Natural killer cell treated with Interleukin-12 subunit alpha and Interleukin-12 subunit beta and Interleukin-15 and Interleukin-18, amount 100 ng/mL, for 72 hours (primary cell): ENCODE results near the gene CDK14. TPM values are rescaled to one million over a fixed set of nuclear protein-coding genes. Genes with fewer than 3 reads are reported as not detected.

Source experiments
- ATAC-seq, 2 donors: fragments of 150-1000 bp; cut with Tn5 transposase in 1 of 2; sonication (Bioruptor Pico), chemical (Tn5 transposase) in 1 of 2; 2 replicates each; pipeline ENCODE4 v1.10.0; 2021
- DNase-seq: peaks from one replicate; pipeline ENCODE4 v3.0.0; 2022; ENCODE audit warnings: low spot score
- H3K27ac Mint-ChIP-seq, 2 donors: 1 replicate in 1 of 2; 2 replicates in 1 of 2; pipeline ENCODE4 v1.8.0; 2022; ENCODE audit warnings: mixed read lengths in 2 of 2, mild to moderate bottlenecking in 1 of 2, moderate library complexity in 1 of 2
- H3K27me3 Mint-ChIP-seq, 2 donors: 1 replicate in 1 of 2; 2 replicates in 1 of 2; pipeline ENCODE4 v1.8.0; 2022; ENCODE audit warnings: mixed read lengths in 2 of 2
- H3K36me3 Mint-ChIP-seq: one replicate; pipeline ENCODE4 v1.8.0; 2022; ENCODE audit warnings: mixed read lengths
- H3K4me1 Mint-ChIP-seq, 2 donors: 1 replicate in 1 of 2; 2 replicates in 1 of 2; pipeline ENCODE4 v1.8.0; 2022; ENCODE audit warnings: low read depth in 2 of 2, mixed read lengths in 2 of 2, mild to moderate bottlenecking in 1 of 2
- H3K4me3 Mint-ChIP-seq: one replicate; pipeline ENCODE4 v1.8.0; 2022; ENCODE audit warnings: mixed read lengths
- H3K9me3 Mint-ChIP-seq: 2 replicates; pipeline ENCODE4 v1.8.0; 2022; ENCODE audit warnings: mixed read lengths
- total RNA-seq, 2 donors: library from RNA; stranded (reverse); gene quantifications; one replicate each; pipeline ENCODE4 v1.2.3, GENCODE V29; 2022

Gene CDK14
- total RNA-seq, 2 donors from 2014 or later = 0.76 to 2.8 TPM

DNA sequence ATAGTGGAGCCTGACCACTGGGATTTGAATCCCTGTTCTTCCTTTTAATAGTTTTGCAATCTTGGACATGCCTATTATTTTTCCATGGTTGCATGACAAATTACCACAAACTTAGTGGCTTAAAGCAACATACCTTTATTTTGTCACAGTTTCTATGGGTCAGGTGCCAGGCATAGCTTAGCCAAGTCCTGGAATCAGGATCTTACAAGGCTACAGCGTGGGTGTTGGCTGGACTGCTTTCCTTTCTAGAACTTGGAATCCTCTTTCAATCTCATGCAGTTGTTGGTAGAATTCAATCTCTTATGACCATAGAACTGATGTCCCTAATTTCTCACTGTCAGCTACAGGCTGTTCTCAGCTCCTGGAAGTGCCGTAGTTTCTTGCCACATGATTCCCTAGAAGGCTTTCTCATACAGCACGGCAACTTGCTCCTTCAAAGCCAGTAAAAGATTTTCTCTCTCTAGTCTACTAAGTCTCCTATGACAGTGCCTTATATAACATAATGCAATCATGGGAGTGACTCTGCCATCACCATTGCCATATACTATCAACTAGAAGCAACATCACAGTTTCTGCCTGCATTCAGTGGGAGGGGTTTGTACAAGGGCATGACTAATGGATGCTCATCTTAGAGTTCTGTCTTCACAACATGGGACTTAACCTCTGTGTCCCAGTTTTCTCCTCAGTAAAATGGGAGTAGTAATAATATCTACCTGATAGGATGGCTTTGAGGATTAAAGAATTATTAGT, 424.7 kb downstream of the CDK14 start:
- H3K27ac Mint-ChIP-seq = no peak overlapping the region

GRCh38 chr7:91021956-91022355, 425.8 kb downstream of the CDK14 start:
- Mint-ChIP-seq H3K36me3 (no peaks in the 10 kb centered on the region), H3K27ac (no peak overlapping the region), H3K4me3 (no peak overlapping the region), H3K9me3 (peaks cover 6% of the 10 kb centered on the region), H3K27me3 (no peaks in the 10 kb centered on the region), H3K4me1 (no peaks in the 10 kb centered on the region)
- DNase-seq = no peak
- no peak for ATAC-seq

More for the DNA sequence above, 424.7 kb downstream of the CDK14 start:
- H3K36me3 Mint-ChIP-seq = no peaks in the 10 kb centered on the region
- no peaks in the 10 kb centered on the region for H3K4me1 Mint-ChIP-seq
- ATAC-seq (no peak), DNase-seq (no peak)
- no peaks in the 10 kb centered on the region for H3K27me3 Mint-ChIP-seq
- no peak overlapping the region for H3K4me3 Mint-ChIP-seq
- peaks cover 6% of the 10 kb centered on the region for H3K9me3 Mint-ChIP-seq

GRCh38 chr7:91025906-91026390, 429.8 kb downstream of the CDK14 start:
- Mint-ChIP-seq H3K27ac (no peak overlapping the region), H3K4me1 (no peaks in the 10 kb centered on the region), H3K9me3 (no peaks in the 10 kb centered on the region), H3K27me3 (no peaks in the 10 kb centered on the region), H3K36me3 (no peaks in the 10 kb centered on the region), H3K4me3 (no peak overlapping the region)
- ATAC-seq (no peak), DNase-seq (no peak)

- no peaks in the 10 kb centered on the region for H3K9me3 Mint-ChIP-seq
- no peaks in the 10 kb centered on the region for H3K36me3 Mint-ChIP-seq
Measured at GRCh38 chr7:91029688-91030087, 433.6 kb downstream of the CDK14 start.

GRCh38 chr7:91030680-91031380, 434.7 kb downstream of the CDK14 start:
- Mint-ChIP-seq H3K27ac (no peak overlapping the region), H3K4me3 (no peak overlapping the region), H3K27me3 (no peaks in the 10 kb centered on the region), H3K9me3 (no peaks in the 10 kb centered on the region), H3K36me3 (no peaks in the 10 kb centered on the region), H3K4me1 (no peaks in the 10 kb centered on the region)
- ATAC-seq (no peak), DNase-seq (no peak)

More at GRCh38 chr7:91029688-91030087, 433.6 kb downstream of the CDK14 start:
- no peak for ATAC-seq
- H3K27ac Mint-ChIP-seq = no peak overlapping the region
- H3K4me3 Mint-ChIP-seq = no peak overlapping the region
- no peaks in the 10 kb centered on the region for H3K4me1 Mint-ChIP-seq
- no peaks in the 10 kb centered on the region for H3K27me3 Mint-ChIP-seq
- no peak for DNase-seq

DNA sequence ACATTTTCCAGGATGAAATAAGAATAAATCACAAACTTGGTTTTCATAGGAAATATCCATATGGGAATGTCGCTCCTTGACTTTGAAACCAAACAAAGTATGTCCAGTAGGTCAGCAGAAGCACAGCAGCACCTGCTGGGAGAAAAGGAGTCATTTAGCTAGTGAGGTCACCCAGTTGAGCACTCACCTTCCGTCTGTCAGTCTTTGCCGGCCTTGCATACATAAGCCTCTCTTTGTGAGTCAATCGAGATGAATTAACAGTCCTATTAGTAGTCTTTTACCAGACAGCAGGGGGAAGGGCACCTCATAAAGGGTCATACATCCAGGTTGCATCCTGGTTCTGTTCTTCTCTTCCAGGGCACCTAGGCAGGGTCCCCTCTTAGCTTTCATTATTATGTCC, 435.6 kb downstream of the CDK14 start:
- Mint-ChIP-seq H3K9me3 (no peaks in the 10 kb centered on the region), H3K4me1 (no peaks in the 10 kb centered on the region), H3K27ac (no peak overlapping the region), H3K27me3 (no peaks in the 10 kb centered on the region), H3K4me3 (no peak overlapping the region), H3K36me3 (no peaks in the 10 kb centered on the region)
- ATAC-seq (no peak), DNase-seq (no peak)

DNA sequence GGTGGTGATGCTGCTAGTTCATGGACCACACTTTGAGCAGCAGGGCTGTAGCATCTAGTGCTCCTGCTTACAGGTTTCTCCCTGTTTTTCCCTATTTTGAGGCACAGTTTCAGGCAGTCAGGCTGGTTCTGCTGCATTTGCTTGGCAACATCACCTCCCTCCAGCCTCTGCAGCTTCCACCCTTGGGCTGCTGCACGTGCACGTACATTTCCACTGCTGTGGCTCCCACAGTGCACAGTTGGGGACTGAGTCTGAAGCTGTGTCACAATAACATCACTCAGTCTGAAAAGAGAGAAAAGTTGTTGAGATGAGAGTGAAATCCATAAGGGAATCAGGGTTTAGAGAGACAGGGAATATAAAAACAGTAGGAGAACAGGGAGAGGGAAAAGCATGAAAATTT, 437.5 kb downstream of the CDK14 start:
- no peaks in the 10 kb centered on the region for H3K9me3 Mint-ChIP-seq
- DNase-seq (no peak), ATAC-seq (no peak)
- H3K27ac Mint-ChIP-seq = no peak overlapping the region
- H3K4me3 Mint-ChIP-seq = no peak overlapping the region
- H3K4me1 Mint-ChIP-seq = no peaks in the 10 kb centered on the region
- H3K36me3 Mint-ChIP-seq = no peaks in the 10 kb centered on the region
- no peaks in the 10 kb centered on the region for H3K27me3 Mint-ChIP-seq

DNA sequence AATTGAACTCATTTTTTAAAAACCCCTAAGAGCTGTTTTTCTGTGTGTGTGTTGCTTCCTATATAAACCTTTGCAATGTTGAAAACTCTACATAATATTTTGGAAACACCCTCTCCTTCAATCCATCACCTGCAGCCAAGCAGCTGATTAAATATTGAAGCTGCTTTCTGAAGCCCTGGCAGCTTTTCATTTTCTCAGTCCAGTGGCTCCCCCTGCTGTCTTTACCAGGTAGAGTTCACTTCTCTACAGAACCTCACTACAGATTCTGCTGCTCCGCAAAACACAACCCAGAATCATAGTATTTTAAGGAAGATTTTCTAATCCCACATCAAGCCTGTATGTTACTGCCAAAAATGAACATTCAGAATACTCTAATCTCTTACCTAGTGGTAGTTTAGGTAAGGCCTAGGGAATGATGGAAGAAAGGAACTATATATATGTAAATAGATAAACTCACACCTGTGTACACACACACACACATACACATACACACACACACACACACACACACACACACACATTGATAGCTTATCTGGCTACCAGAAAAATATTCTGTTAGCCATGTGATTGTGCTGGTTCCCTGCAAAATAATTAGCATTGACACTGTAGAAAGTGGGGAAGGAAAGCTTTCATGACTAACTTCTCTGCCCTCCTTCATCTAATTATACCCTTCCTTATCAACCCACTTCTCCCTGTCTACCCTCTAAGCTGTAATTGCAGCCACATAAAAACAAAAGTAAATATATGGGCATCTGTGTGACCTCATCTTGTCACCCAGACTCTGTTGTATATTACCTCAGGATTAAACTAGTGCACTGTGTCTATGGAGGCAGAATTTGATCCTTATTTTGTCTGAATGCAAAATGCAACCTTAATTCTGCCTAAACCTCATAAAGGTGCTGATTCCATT, 438.6 kb downstream of the CDK14 start:
- H3K27me3 Mint-ChIP-seq = no peaks in the 10 kb centered on the region
- no peaks in the 10 kb centered on the region for H3K4me1 Mint-ChIP-seq
- no peak overlapping the region for H3K4me3 Mint-ChIP-seq
- H3K36me3 Mint-ChIP-seq = no peaks in the 10 kb centered on the region
- no peak for ATAC-seq
- no peaks in the 10 kb centered on the region for H3K9me3 Mint-ChIP-seq
- DNase-seq = no peak
- no peak overlapping the region for H3K27ac Mint-ChIP-seq

DNA sequence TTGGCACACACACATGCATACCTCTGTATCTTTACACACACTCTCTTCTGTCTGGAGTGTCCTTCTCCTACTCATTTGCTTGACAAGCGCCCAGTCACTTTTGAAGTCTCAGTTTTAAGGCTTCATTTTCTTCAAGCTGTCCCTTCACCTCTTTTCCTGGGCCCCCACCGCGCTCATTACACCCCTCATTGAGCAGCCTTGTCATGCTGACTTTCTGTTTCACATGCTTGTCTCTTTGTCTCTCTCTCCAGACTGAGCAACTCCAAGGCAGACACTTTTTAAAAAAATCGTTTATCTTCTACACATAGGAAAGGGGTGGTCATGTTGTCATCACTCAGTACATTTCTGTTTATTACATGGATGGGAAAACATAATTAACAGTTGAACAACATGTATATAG, 442.9 kb downstream of the CDK14 start:
- Mint-ChIP-seq H3K9me3 (no peaks in the 10 kb centered on the region), H3K27me3 (no peaks in the 10 kb centered on the region), H3K27ac (no peak overlapping the region), H3K36me3 (no peaks in the 10 kb centered on the region), H3K4me3 (no peak overlapping the region), H3K4me1 (no peaks in the 10 kb centered on the region)
- ATAC-seq (no peak), DNase-seq (no peak)

GRCh38 chr7:91041141-91041540, 445.0 kb downstream of the CDK14 start:
- H3K4me3 Mint-ChIP-seq = no peak overlapping the region
- DNase-seq (no peak), ATAC-seq (no peak)
- H3K4me1 Mint-ChIP-seq = no peaks in the 10 kb centered on the region
- no peaks in the 10 kb centered on the region for H3K27me3 Mint-ChIP-seq
- H3K9me3 Mint-ChIP-seq = no peaks in the 10 kb centered on the region
- H3K36me3 Mint-ChIP-seq = no peaks in the 10 kb centered on the region
- H3K27ac Mint-ChIP-seq = no peak overlapping the region

DNA sequence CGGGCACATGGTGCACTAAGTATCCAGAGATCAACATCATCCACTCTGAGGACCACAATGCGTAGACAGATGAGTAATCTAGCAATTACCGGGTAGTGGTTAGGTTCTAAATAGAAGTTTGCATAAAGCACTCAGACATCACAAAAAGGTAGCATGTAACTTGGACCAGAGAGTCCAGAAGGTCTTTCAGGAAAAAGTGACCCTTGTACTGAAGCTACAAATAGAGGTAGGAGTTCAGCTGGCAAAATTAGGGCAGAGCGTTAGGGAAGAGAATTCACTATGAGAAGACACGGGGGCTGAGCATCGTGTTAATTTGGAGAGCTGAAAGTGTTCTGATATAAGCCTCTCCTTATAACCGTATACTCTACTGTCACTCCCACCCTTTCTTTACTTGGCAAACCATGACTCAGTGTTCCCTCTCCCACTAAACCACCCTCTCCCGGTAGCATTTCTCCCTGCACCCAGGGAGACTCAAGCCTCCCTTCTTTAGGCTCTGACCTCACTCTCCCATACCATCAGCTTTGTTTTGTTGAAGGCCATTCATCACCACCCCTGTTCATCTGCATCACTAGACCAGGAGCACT, 445.9 kb downstream of the CDK14 start:
- no peak overlapping the region for H3K4me3 Mint-ChIP-seq
- no peaks in the 10 kb centered on the region for H3K36me3 Mint-ChIP-seq
- DNase-seq (no peak), ATAC-seq (no peak)
- H3K9me3 Mint-ChIP-seq = no peaks in the 10 kb centered on the region
- no peaks in the 10 kb centered on the region for H3K27me3 Mint-ChIP-seq
- H3K4me1 Mint-ChIP-seq = no peaks in the 10 kb centered on the region
- H3K27ac Mint-ChIP-seq = no peak overlapping the region

DNA sequence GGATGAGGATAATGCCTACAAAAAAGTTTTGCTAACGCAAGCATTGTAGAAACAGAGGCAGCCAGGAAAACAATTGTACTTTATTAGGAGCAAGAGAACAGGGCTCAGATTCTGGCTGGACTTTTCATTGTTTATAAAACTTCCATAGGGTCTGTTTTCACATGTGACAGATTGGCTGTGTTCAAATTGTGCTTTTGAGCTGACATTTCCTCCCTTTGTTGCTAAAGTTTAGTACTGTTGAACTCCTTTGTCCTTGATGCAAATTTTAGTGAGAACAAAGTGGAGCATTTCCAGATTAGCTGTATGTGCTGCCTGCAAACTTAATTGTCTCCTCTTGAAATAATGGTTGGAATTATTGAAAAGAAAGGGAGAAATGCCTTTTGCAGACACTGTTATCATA, 447.1 kb downstream of the CDK14 start:
- H3K4me3 Mint-ChIP-seq = no peak overlapping the region
- DNase-seq = no peak
- no peak for ATAC-seq
- no peaks in the 10 kb centered on the region for H3K36me3 Mint-ChIP-seq
- H3K9me3 Mint-ChIP-seq = no peaks in the 10 kb centered on the region
- H3K27me3 Mint-ChIP-seq = no peaks in the 10 kb centered on the region
- H3K4me1 Mint-ChIP-seq = no peaks in the 10 kb centered on the region
- H3K27ac Mint-ChIP-seq = no peak overlapping the region

DNA sequence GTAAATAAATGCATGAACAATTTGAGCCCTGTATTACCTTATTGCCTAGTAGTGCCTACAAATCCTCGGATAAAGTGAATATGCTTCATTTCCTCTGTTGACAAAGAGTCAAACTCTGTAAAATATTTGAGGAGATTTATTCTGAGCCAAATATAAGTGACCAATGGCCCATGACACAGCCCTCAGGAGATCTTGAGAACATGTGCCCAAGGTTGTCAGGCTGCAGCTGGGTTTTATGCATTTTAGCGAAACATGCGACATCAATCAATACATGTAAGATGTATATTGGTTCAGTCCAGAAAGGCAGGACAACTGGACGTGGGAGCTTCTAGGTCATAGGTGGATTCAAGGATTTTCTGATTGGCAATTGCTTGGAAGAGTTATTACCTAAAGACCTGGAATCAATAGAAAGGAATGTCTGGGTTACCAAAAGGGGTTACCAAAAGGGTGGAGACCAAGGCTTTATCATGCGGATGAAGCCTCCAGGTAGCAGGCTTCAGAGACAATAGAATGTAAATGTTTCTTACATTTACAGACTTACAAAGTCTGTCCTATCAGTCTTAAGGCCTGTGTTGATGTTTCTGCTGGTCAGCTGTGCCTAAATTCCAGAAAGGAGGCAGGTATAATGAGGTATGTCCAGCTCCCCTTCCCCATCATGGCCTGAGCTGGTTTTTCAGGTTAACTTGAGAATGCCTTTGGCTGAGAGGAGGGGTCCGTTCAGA, 448.0 kb downstream of the CDK14 start:
- no peak overlapping the region for H3K4me3 Mint-ChIP-seq
- ATAC-seq (no peak), DNase-seq (no peak)
- H3K27ac Mint-ChIP-seq = no peak overlapping the region
- no peaks in the 10 kb centered on the region for H3K4me1 Mint-ChIP-seq
- no peaks in the 10 kb centered on the region for H3K36me3 Mint-ChIP-seq
- no peaks in the 10 kb centered on the region for H3K27me3 Mint-ChIP-seq
- no peaks in the 10 kb centered on the region for H3K9me3 Mint-ChIP-seq
